Liver (tissue), 9 donors: ENCODE results near the gene RANBP1. TPM values are rescaled to one million over a fixed set of nuclear protein-coding genes. Genes with fewer than 3 reads are reported as not detected.
A peak's percentile ranks its signal among the peaks of the same experiment; 100 is the strongest.

Experiments used
- DNase-seq: peaks from one replicate; pipeline ENCODE4 v3.0.0-alpha.2; 2017; ENCODE audit warnings: low spot score
- H3K27ac ChIP-seq, 2 donors: one replicate each; pipeline ENCODE4 v1.7.0; 2013; ENCODE audit warnings: inconsistent platforms in 2 of 2, low read length in 2 of 2, control low read depth in 1 of 2, low read depth in 1 of 2, mild to moderate bottlenecking in 1 of 2
- H3K27me3 ChIP-seq, 4 donors: one replicate each; pipeline versions ENCODE4 v1.6.1 to v1.7.0; 2013; ENCODE audit warnings: low read length in 3 of 4, inconsistent platforms in 1 of 4, mild to moderate bottlenecking in 1 of 4, moderate library complexity in 1 of 4; ENCODE audit not compliant: control insufficient read depth in 4 of 4, insufficient read depth in 4 of 4
- H3K36me3 ChIP-seq, 4 donors: one replicate each; pipeline versions ENCODE4 v1.6.1 to v1.7.0; 2013; ENCODE audit warnings: low read length in 3 of 4, mild to moderate bottlenecking in 3 of 4, low read depth in 1 of 4, moderate library complexity in 1 of 4; ENCODE audit not compliant: control insufficient read depth in 4 of 4, insufficient read depth in 3 of 4
- H3K4me1 ChIP-seq, 4 donors: one replicate each; pipeline versions ENCODE4 v1.6.1 to v1.7.0; 2013; ENCODE audit warnings: low read length in 3 of 4, mild to moderate bottlenecking in 3 of 4, moderate library complexity in 1 of 4; ENCODE audit not compliant: control insufficient read depth in 4 of 4, insufficient read depth in 4 of 4
- H3K4me3 ChIP-seq, 3 donors: one replicate each; pipeline versions ENCODE4 v1.6.1 to v1.7.0; 2013; ENCODE audit warnings: low read length in 3 of 3, control low read depth in 1 of 3, low read depth in 1 of 3, mild to moderate bottlenecking in 1 of 3
- H3K9ac ChIP-seq, 2 donors: one replicate each; pipeline ENCODE4 v1.7.0; 2013; ENCODE audit warnings: low read length in 2 of 2, mild to moderate bottlenecking in 2 of 2, moderate library complexity in 2 of 2, control low read depth in 1 of 2, low read depth in 1 of 2
- H3K9me3 ChIP-seq, 4 donors: one replicate each; pipeline versions ENCODE4 v1.6.1 to v1.7.0; 2013; ENCODE audit warnings: low read length in 3 of 4; ENCODE audit not compliant: control insufficient read depth in 4 of 4
- ATF3 ChIP-seq: IDR thresholded peaks from 2 replicates; pipeline ENCODE4 v1.6.1; 2016; ENCODE audit warnings: antibody characterized with exemption
- CTCF ChIP-seq: fragments of 150-350 bp; IDR thresholded peaks from 2 replicates; pipeline ENCODE4 v1.5.1; 2017; ENCODE audit warnings: improper control_type of control experiment, low read depth, low read length; ENCODE audit not compliant: missing input control
- EGR1 ChIP-seq, 2 donors: IDR thresholded peaks; 2 replicates each; pipeline ENCODE4 v1.6.1; 2016 to 2018; ENCODE audit warnings: antibody characterized with exemption in 2 of 2, low read depth in 2 of 2
- FOXA1 ChIP-seq: IDR thresholded peaks from 2 replicates; pipeline ENCODE4 v1.6.1; 2016; ENCODE audit warnings: antibody characterized with exemption
- FOXA2 ChIP-seq: IDR thresholded peaks from 2 replicates; pipeline ENCODE4 v1.6.1; 2016; ENCODE audit warnings: antibody characterized with exemption
- GABPA ChIP-seq, 2 donors: IDR thresholded peaks in 1 of 2; conservative IDR thresholded peaks in 1 of 2; 2 replicates each; pipeline ENCODE4 v1.6.1; 2016; ENCODE audit warnings: antibody characterized with exemption in 2 of 2, mild to moderate bottlenecking in 1 of 2, moderate library complexity in 1 of 2
- HNF4A ChIP-seq, 2 donors: conservative IDR thresholded peaks; 2 replicates each; pipeline ENCODE4 v1.6.1; 2016; ENCODE audit warnings: antibody characterized with exemption in 2 of 2, mild to moderate bottlenecking in 2 of 2
- HNF4G ChIP-seq: IDR thresholded peaks from 2 replicates; pipeline ENCODE4 v1.6.1; 2016; ENCODE audit warnings: antibody characterized with exemption
- JUND ChIP-seq, 2 donors: IDR thresholded peaks; 2 replicates each; pipeline ENCODE4 v1.6.1; 2016; ENCODE audit warnings: antibody characterized with exemption in 2 of 2
- MAX ChIP-seq: IDR thresholded peaks from 2 replicates; pipeline ENCODE4 v1.6.1; 2016; ENCODE audit warnings: antibody characterized with exemption
- NR2F2 ChIP-seq: IDR thresholded peaks from 2 replicates; pipeline ENCODE4 v1.6.1; 2016; ENCODE audit warnings: antibody characterized with exemption
- RAD21 ChIP-seq, 2 donors: IDR thresholded peaks; 2 replicates each; pipeline ENCODE4 v1.6.1; 2016; ENCODE audit warnings: antibody characterized with exemption in 2 of 2, mild to moderate bottlenecking in 2 of 2
- REST ChIP-seq: IDR thresholded peaks from 2 replicates; pipeline ENCODE4 v1.6.1; 2016; ENCODE audit warnings: antibody characterized with exemption, mild to moderate bottlenecking
- RXRA ChIP-seq, 2 donors: IDR thresholded peaks; 2 replicates each; pipeline ENCODE4 v1.6.1; 2017 to 2018; ENCODE audit warnings: antibody characterized with exemption in 2 of 2, mild to moderate bottlenecking in 1 of 2
- SP1 ChIP-seq: IDR thresholded peaks from 2 replicates; pipeline ENCODE4 v1.6.1; 2018; ENCODE audit warnings: antibody characterized with exemption, mild to moderate bottlenecking
- TAF1 ChIP-seq: conservative IDR thresholded peaks from 2 replicates; pipeline ENCODE4 v1.6.1; 2016; ENCODE audit warnings: antibody characterized with exemption, mild to moderate bottlenecking
- YY1 ChIP-seq: IDR thresholded peaks from 2 replicates; pipeline ENCODE4 v1.6.1; 2016; ENCODE audit warnings: antibody characterized with exemption, mild to moderate bottlenecking
- WGBS: extraction: QIAGEN DNeasy Blood & Tissue Kit; methylation state at CpG from one replicate; pipeline ENCODE4 v1.1.7; 2013; 5-methylcytosine and 5-hydroxymethylcytosine counted together
- polyA plus RNA-seq, 2 donors: library from polyadenylated mRNA; stranded (reverse) in 1 of 2; unstranded in 1 of 2; fragments of 200-250 nt in 1 of 2; fragments of >200 nt in 1 of 2; fragmentation: Nextera tagmentation in 1 of 2; extraction: Ambion mirVana in 1 of 2; gene quantifications; one replicate each; pipeline versions ENCODE4 v1.2.1 to v1.2.3, GENCODE V29; 2013 to 2015
- total RNA-seq, 2 donors: library from RNA; depleted of rRNA; stranded (reverse); fragments of >200 nt; gene quantifications; one replicate each; pipeline ENCODE4 v1.2.3, GENCODE V29; 2014
- TF ChIP-seq, protein P1 (sequence below): IDR thresholded peaks from 2 replicates; pipeline ENCODE4 v1.6.1; 2016; ENCODE audit warnings: antibody characterized with exemption
- donor health status: healthy.
- donor health status: healthy.
- donor health status: healthy.
- donor health status: healthy.
- donor health status: healthy.

The RANBP1 gene
- total and polyA plus RNA-seq, 4 donors: 62.3 to 102 (median 87.8) TPM

- H3K9me3 ChIP-seq: no peaks in the 10 kb centered on the region
- H3K4me1 ChIP-seq: peaks cover 20 to 54% (median 46%) of the 10 kb centered on the region in 4 donors
- 96% methylated on average over 20 of the region's 20 CpGs for WGBS
- no peak for DNase-seq
- no peak for TF ChIP-seq FOXA2
- TF ChIP-seq, protein P1, sequence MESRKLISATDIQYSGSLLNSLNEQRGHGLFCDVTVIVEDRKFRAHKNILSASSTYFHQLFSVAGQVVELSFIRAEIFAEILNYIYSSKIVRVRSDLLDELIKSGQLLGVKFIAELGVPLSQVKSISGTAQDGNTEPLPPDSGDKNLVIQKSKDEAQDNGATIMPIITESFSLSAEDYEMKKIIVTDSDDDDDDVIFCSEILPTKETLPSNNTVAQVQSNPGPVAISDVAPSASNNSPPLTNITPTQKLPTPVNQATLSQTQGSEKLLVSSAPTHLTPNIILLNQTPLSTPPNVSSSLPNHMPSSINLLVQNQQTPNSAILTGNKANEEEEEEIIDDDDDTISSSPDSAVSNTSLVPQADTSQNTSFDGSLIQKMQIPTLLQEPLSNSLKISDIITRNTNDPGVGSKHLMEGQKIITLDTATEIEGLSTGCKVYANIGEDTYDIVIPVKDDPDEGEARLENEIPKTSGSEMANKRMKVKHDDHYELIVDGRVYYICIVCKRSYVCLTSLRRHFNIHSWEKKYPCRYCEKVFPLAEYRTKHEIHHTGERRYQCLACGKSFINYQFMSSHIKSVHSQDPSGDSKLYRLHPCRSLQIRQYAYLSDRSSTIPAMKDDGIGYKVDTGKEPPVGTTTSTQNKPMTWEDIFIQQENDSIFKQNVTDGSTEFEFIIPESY: no peak
- no peak for TF ChIP-seq FOXA1
- no peak for TF ChIP-seq GABPA (IDR thresholded peaks at IDR 0.05 in 1 of 2, conservative IDR thresholded peaks at IDR 0.05 in 1 of 2)
- TF ChIP-seq HNF4A (conservative IDR thresholded peaks at IDR 0.05): no peak
- TF ChIP-seq ATF3: no peak
- no peak for TF ChIP-seq MAX
- no peak for TF ChIP-seq RXRA (IDR thresholded peaks at IDR 0.05)
- no peak for TF ChIP-seq YY1
- no peak for TF ChIP-seq CTCF
- TF ChIP-seq NR2F2: no peak
- TF ChIP-seq TAF1: no peak
- no peak for TF ChIP-seq EGR1 (IDR thresholded peaks at IDR 0.05; ENCODE audit: low read depth in 2 of 2)
- no peak overlapping the region for H3K9ac ChIP-seq
- peaks cover 19 to 44% (median 35%) of the 10 kb centered on the region in 4 donors for H3K36me3 ChIP-seq
- H3K4me3 ChIP-seq: no peak overlapping the region
- H3K27me3 ChIP-seq: no peaks in the 10 kb centered on the region
- H3K27ac ChIP-seq: peak overlapping the region in 1 of 2 donors; percentile 92
These were observed 30.3 kb upstream of the RANBP1 start for GRCh38 chr22:20085651-20086050.

- WGBS: 97% methylated on average over 24 of the region's 24 CpGs
- H3K4me3 ChIP-seq: no peak overlapping the region
- H3K27me3 ChIP-seq: no peaks in the 10 kb centered on the region
- H3K4me1 ChIP-seq: peaks cover 17 to 49% (median 41%) of the 10 kb centered on the region in 4 donors
- H3K27ac ChIP-seq: no peak overlapping the region
- H3K36me3 ChIP-seq: peaks cover 23 to 49% (median 37%) of the 10 kb centered on the region in 4 donors
- DNase-seq: no peak
- H3K9me3 ChIP-seq: no peaks in the 10 kb centered on the region
- H3K9ac ChIP-seq: no peak overlapping the region
- TF ChIP-seq NR2F2 (no peak), SP1 (no peak), EGR1 (IDR thresholded peaks at IDR 0.05; ENCODE audit: low read depth in 2 of 2) (no peak), HNF4G (no peak), JUND (IDR thresholded peaks at IDR 0.05) (no peak), RAD21 (IDR thresholded peaks at IDR 0.05) (no peak), CTCF (no peak), REST (no peak), FOXA1 (no peak), MAX (no peak), GABPA (IDR thresholded peaks at IDR 0.05 in 1 of 2, conservative IDR thresholded peaks at IDR 0.05 in 1 of 2) (no peak), TAF1 (no peak), FOXA2 (no peak), HNF4A (conservative IDR thresholded peaks at IDR 0.05) (no peak), YY1 (no peak), ATF3 (no peak)
- TF ChIP-seq, protein P1: no peak
These were observed 29.8 kb upstream of the RANBP1 start for GRCh38 chr22:20086101-20086599.
